OCI-LY3 (cell line): ENCODE measurements around the gene FBXO34.

ENCODE experiments used
- H2AFZ ChIP-seq: fragments of 200-600, 300-600 bp; shearing (Covaris generic); 2 replicates; pipeline ENCODE4 v1.6.0; 2014; ENCODE audit warnings: antibody characterized with exemption, low read depth, low read length
- H3K27ac ChIP-seq: fragments of 200-600, 300-600 bp; sonication (generic); 2 replicates; pipeline ENCODE4 v1.5.1; 2014; ENCODE audit warnings: mild to moderate bottlenecking, low read length, moderate library complexity, mixed read lengths
- H3K27me3 ChIP-seq: fragments of 200-600, 300-600 bp; sonication (generic); 2 replicates; pipeline ENCODE4 v1.6.1; 2014; ENCODE audit warnings: low read depth, low read length, mixed read lengths
- H3K36me3 ChIP-seq: fragments of 200-600, 300-600 bp; sonication (generic); replicated peaks from 2 replicates; pipeline ENCODE3; 2014; ENCODE audit warnings: low read depth, low read length, mixed read lengths
- H3K4me1 ChIP-seq: fragments of 300-600, 200-600 bp; sonication (generic); 2 replicates; pipeline ENCODE4 v1.6.1; 2014; ENCODE audit warnings: low read length, mixed read lengths
- H3K4me2 ChIP-seq: fragments of 200-600, 300-600 bp; sonication (generic); 2 replicates; pipeline ENCODE4 v1.6.1; 2014; ENCODE audit warnings: low read length, mixed read lengths
- H3K4me3 ChIP-seq: fragments of 300-600, 200-600 bp; sonication (generic); 2 replicates; pipeline ENCODE4 v1.5.1; 2014; ENCODE audit warnings: antibody characterized with exemption, mild to moderate bottlenecking, low read length, moderate library complexity
- H3K79me2 ChIP-seq: fragments of 300-600, 200-600 bp; shearing (Covaris generic); 2 replicates; pipeline ENCODE4 v1.6.1; 2014; ENCODE audit warnings: mild to moderate bottlenecking, low read length, mixed read lengths
- H3K9ac ChIP-seq: fragments of 300-600, 200-600 bp; shearing (Covaris generic); 2 replicates; pipeline ENCODE4 v1.6.0; 2014; ENCODE audit warnings: mild to moderate bottlenecking, low read length, moderate library complexity
- H3K9me3 ChIP-seq: fragments of 200-600, 300-600 bp; shearing (Covaris generic); 2 replicates; pipeline ENCODE4 v1.6.1; 2014; ENCODE audit warnings: low read length, mixed read lengths; ENCODE audit not compliant: insufficient read depth
- H4K20me1 ChIP-seq: fragments of 200-600, 300-600 bp; sonication (generic); 2 replicates; pipeline ENCODE4 v1.6.1; 2016; ENCODE audit warnings: low read length, mixed read lengths; ENCODE audit not compliant: insufficient read depth
- CTCF ChIP-seq: fragments of 200-600, 300-600 bp; sonication (generic); IDR thresholded peaks from 2 replicates; pipeline ENCODE4 v1.5.1; 2014; ENCODE audit warnings: antibody characterized with exemption, low read length, low read depth
- EZH2phosphoT487 ChIP-seq: fragments of 200-600 bp; shearing (Covaris generic); IDR thresholded peaks from 2 replicates; pipeline ENCODE4 v1.6.1; 2018; ENCODE audit warnings: antibody characterized with exemption, mixed run types, low read depth

Gene FBXO34

DNA sequence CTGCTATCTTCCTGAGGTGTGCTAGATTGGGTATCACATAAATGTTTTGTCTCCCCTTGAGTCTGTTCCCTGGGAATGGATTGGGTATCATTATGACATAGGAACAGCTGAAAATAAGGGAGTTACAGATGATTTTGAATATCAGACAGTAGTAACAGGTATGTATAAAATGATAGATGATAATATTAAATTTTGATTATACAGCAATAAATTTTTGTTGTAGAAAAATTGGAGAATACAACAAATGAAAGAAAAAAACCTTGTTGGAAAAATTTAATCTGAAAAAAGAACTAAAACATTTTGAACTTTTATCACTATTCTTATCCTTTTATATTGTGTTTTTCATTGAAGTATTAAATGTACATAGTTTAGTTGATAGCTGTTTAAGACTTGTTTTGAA lies 43.2 kb downstream of the FBXO34 start:
- no peak overlapping the region for H3K4me3 ChIP-seq
- H3K79me2 ChIP-seq = peaks cover 10% of the 10 kb centered on the region
- H3K36me3 ChIP-seq = peaks cover 50% of the 10 kb centered on the region
- peaks cover 5% of the 10 kb centered on the region; the same call in 1 of the 2 replicates for H4K20me1 ChIP-seq
- no peak overlapping the region for H3K27ac ChIP-seq
- H3K4me1 ChIP-seq = no peaks in the 10 kb centered on the region
- no peak overlapping the region for H3K9ac ChIP-seq
- no peak for TF ChIP-seq CTCF
- TF ChIP-seq EZH2phosphoT487 = no peak
- H2AFZ ChIP-seq = no peak overlapping the region
- no peaks in the 10 kb centered on the region for H3K27me3 ChIP-seq
- H3K4me2 ChIP-seq = no peak overlapping the region
- peaks cover 7% of the 10 kb centered on the region for H3K9me3 ChIP-seq

GRCh38 chr14:55316564-55316963 lies 45.3 kb downstream of the FBXO34 start:
- Histone ChIP-seq H3K27me3 (no peaks in the 10 kb centered on the region), H3K79me2 (no peaks in the 10 kb centered on the region), H3K27ac (no peak overlapping the region), H3K9ac (no peak overlapping the region), H4K20me1 (peaks cover 5% of the 10 kb centered on the region; the same call in 1 of the 2 replicates), H2AFZ (no peak overlapping the region), H3K9me3 (peaks cover 7% of the 10 kb centered on the region), H3K36me3 (peaks cover 35% of the 10 kb centered on the region), H3K4me3 (no peak overlapping the region), H3K4me2 (no peak overlapping the region), H3K4me1 (no peaks in the 10 kb centered on the region)
- TF ChIP-seq CTCF (no peak), EZH2phosphoT487 (no peak)

- Histone ChIP-seq H3K4me3 (no peak overlapping the region), H4K20me1 (peaks cover 5% of the 10 kb centered on the region; the same call in 1 of the 2 replicates), H3K36me3 (peaks cover 31% of the 10 kb centered on the region), H3K9me3 (peaks cover under 1% of the 10 kb centered on the region; the same call in 1 of the 2 replicates), H3K4me2 (no peak overlapping the region), H3K27me3 (no peaks in the 10 kb centered on the region), H3K79me2 (no peaks in the 10 kb centered on the region), H3K9ac (no peak overlapping the region), H2AFZ (no peak overlapping the region), H3K27ac (no peak overlapping the region), H3K4me1 (no peaks in the 10 kb centered on the region)
- TF ChIP-seq CTCF (no peak), EZH2phosphoT487 (no peak)
Observed at GRCh38 chr14:55317542-55318306, 46.5 kb downstream of the FBXO34 start.

- Histone ChIP-seq H3K4me1 (no peaks in the 10 kb centered on the region), H3K79me2 (peaks cover under 1% of the 10 kb centered on the region; the same call in 1 of the 2 replicates), H3K4me3 (no peak overlapping the region), H3K4me2 (no peak overlapping the region), H4K20me1 (peaks cover 5% of the 10 kb centered on the region; the same call in 1 of the 2 replicates), H3K27me3 (no peaks in the 10 kb centered on the region), H2AFZ (no peak overlapping the region), H3K27ac (no peak overlapping the region), H3K9ac (no peak overlapping the region), H3K36me3 (peaks cover 27% of the 10 kb centered on the region), H3K9me3 (no peaks in the 10 kb centered on the region)
- no peak for TF ChIP-seq EZH2phosphoT487
- TF ChIP-seq CTCF = no peak
Observed at GRCh38 chr14:55318694-55319093, 47.5 kb downstream of the FBXO34 start.
